Measurements from ENCODE around the gene DMD.

The DMD gene

GRCh38 chrX:33014949-33015348, 196.4 kb downstream of the DMD start:
- no peak for DNase-seq

- no peak for DNase-seq
These were observed 197.3 kb downstream of the DMD start for GRCh38 chrX:33014086-33014485.

GRCh38 chrX:33001107-33001506, 210.2 kb downstream of the DMD start:
- no peak for DNase-seq

- DNase-seq: no peak
These were observed 212.6 kb downstream of the DMD start for GRCh38 chrX:32998776-32999175.

- no peak for DNase-seq
These were observed 215.9 kb downstream of the DMD start for GRCh38 chrX:32995427-32995826.

DNA sequence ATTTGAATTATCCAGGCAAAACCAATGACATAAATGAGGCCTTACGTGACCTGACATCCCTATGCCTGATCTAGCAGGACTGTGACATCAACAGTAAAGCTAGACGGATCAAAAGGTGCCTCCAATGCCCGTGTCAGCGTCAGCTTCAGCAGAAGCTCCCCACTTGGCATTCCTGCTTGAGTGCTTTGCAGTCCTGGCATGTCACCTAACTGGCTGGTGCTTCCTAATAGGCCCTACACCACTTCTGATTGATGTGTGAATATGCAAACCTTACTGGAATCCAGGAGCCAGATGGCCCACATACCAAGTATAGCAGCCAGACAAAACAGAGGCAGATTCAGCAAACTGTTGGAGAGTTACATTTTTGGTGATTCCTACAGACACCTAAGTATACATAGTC, 224.2 kb downstream of the DMD start:
- DNase-seq: no peak

- no peak for DNase-seq
These were observed 225.8 kb downstream of the DMD start for GRCh38 chrX:32985544-32985943.

GRCh38 chrX:32966821-32967355, 244.5 kb downstream of the DMD start:
- no peak for DNase-seq

GRCh38 chrX:32954125-32954524, 257.2 kb downstream of the DMD start:
- DNase-seq: no peak

DNA sequence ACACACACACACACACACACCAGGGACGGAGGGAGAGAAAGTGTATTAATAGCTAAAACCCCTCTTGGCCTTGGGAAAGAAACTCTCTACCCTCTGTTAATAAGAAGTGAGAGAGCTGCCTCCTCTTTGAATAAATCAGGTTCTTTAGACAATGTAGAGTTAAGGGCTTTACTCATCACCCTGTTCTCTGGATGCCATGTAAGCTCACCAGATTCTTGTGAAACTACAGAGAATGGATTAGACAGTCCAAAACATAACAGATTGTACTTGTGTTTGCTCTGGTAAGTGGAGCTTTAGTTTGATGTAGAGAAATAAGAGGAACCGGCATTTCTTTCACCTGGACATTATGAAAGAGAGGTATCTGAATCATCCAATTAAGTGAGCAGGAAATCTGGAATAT, 263.2 kb downstream of the DMD start:
- no peak for DNase-seq

GRCh38 chrX:32937043-32937442, 274.3 kb downstream of the DMD start:
- DNase-seq: no peak

GRCh38 chrX:32933548-32933947, 277.8 kb downstream of the DMD start:
- no peak for DNase-seq

DNA sequence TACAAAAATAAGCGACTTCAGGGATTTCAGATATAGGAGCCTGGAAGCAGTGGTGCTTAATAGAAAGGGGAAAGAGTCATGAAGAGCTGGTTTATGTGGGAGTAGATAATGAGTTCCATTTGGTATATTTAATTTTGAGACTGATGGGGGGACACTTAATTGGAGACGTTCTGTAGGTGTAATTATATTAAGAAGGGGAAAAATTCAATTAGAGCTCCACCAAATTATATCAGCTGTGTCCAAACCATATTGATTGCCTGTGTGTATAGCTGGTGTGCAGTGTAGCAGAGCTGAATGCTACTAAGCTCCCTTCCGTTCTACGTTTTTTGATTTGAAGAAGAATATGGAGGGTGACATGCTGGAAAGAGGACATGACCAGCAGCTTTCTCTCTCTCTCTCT, 282.3 kb downstream of the DMD start:
- DNase-seq: no peak

DNA sequence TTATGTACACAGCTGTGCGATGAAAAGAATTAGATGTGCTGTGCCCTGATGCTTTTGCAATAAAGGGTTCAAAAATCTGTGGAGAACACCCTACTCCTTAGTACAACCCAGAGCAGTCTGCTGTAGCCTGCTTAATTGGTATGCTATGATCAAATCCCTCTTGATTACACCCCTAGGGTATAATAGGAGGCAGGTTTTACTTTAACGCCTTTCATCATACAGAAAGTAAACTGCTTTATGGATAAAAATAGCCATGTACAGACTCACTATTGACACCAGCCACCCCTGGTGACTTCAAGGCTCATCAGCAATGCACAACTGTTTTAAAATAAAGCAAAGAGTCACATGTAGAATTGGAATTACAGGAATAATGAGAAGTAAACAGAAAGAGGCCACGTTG, 315.3 kb downstream of the DMD start:
- DNase-seq: no peak

DNA sequence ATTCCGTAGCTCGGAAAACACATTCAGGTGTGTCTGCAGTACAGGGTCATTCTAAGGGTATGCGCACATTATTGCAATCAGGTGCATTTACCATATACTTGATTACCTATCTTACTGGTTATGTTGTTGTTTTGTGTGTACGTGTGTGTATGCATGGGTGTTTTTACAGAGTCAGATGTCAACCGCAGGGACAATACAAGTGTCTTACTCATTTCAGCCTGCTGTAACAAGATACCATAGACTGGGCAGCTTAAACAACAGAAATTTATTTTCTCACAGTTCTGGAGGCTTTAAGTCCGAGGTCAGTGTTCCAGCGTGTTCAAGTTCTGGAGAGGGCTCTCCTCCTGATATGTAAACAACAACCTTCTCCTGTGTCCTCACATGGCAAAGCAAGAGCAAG, 316.7 kb downstream of the DMD start:
- no peak for DNase-seq

DNA sequence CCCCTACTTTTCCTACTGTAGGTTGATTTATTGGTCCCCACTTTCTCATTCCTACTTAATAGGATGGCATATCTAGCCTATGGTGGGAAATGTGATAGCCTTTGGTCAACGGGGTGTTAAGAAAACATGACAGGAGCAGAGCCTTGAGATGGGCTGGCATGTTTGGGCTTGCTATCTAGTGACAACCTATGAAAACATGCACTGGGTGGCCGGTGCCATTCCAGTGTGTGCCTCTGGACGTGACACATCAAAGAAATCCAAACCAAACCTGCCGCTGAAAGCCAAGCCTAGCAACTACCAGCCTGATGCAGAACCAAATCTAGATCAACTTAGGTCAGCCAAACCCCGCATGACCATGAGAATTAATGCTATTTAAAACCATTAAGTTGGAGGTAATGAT, 317.6 kb downstream of the DMD start:
- DNase-seq: no peak

DNA sequence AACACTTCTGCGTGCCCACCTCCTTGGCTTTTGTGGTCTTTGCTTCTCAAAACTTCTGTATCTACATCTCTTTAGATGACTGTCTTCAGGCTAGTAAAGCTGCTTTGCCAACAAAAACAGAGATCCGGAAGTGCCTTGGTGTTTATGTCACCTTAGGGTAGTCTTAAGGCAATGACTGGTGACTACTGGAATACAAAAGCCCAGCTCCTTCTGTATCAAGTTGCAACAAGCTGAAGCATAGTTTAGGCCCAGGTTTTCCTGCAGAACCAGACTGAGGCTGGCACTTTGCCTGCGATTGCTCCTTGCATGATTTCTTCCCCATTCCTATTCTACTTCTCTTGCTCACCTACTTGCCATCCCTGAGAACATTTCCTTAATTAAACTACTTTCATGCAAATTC, 333.8 kb downstream of the DMD start:
- DNase-seq: no peak

DNA sequence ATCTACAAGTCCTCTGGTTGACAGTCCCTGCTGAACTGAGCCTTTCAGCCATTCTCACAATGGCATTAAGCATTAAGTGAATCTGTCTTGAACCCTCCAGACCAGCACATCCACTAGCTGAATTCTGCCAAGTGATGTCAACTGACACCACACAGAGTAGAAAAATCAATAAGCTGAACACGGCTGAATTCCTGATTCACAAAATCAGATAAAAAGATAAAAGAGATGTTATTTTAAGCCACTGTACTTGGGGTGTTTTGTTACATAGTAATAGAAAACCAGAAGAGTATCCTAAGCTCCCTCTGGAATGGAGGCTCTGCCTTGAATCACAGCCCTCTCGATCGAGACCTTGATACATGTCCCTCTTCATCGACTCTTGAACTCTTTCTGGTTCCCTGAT, 336.5 kb downstream of the DMD start:
- DNase-seq: no peak

DNA sequence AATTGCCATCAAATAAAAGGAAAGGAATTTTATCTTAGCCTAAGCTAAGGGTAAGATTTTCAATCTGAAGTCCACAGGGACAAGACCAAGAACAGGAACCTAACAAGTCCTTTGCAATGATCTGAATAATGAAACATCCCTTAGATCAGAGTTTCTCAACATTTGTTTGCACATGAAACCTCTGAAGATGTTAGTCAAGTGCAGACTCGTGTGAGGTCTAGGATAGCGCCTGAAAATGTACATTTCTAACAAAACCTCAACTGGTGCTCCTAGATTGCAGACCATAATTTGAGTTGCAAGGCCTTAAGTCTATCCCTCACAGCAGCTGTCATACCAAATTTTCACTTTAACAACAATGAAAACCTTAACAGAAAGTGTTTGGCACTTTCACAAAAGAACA, 337.6 kb downstream of the DMD start:
- DNase-seq: no peak

- no peak for DNase-seq
These were observed 339.7 kb downstream of the DMD start for GRCh38 chrX:32871636-32872035.

GRCh38 chrX:32868524-32868895, 342.8 kb downstream of the DMD start:
- DNase-seq: no peak

DNA sequence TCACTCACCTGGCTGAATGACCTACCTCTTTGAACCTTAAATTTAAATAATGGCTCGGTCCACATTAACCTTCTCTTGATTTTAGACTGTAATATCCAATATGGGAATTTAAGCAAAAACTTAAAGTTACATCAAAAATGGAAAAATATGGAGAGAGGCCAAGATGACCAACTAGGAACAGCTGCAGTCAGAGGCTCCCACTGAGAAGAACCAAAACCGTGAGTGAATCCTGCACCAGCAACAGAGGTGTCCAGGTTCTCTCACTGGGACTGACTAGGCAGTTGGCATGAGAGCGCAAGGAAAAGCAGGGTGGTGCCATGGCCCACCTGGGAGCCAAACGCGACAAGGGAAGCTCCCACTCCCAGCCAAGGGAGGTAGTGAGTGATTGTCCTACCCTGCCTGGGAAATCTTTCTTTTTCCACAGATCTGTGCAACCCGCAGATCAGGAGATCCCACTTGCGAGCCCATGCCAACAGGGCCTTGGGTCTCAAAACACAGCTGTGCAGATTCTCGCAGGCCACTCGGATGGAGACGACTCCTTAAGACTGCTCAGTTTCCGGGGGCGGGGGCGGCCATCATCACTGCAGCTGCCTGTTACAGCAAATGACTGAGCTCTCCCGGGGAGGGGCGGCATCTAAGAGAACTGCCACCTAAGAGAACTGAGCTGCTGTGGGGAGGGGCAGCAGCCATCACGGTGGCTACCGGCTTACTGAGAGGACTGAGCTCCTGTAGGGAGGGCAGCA, 343.4 kb downstream of the DMD start:
- DNase-seq: no peak

GRCh38 chrX:32852203-32852602, 359.1 kb downstream of the DMD start:
- DNase-seq: no peak

- no peak for DNase-seq
These were observed 359.8 kb downstream of the DMD start for GRCh38 chrX:32851556-32851955.

DNA sequence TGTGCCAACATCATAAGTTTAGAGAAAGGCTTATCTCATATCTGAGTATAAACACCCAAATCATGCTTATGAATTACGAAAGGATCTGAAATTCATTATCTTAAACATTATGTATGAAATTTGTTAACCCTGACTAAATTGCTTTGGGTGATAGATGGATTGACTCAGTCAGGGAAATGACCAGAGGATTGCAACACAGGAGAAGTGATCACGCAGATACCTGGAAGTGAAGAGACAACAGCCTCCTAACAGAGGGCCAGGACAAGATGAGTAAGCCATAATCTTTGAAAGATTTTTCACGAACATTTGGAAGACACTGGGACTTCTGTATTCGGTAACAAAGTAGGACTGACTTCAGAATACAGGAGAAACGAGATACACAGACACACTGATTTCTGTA, 363.4 kb downstream of the DMD start:
- DNase-seq: no peak
